GM23338 (cell line): ENCODE data around the gene ALG14.

Source experiments
- CREB1 ChIP-seq: fragments of 250-450 bp; sonication (Bioruptor Pico); IDR thresholded peaks from 2 replicates; pipeline ENCODE4 v1.5.0; 2020; ENCODE audit warnings: low read depth, mild to moderate bottlenecking, moderate library complexity
- EZH2 ChIP-seq: fragments of 200-600 bp; sonication (generic); IDR thresholded peaks from one replicate; pipeline ENCODE4 v1.8.0; 2017; ENCODE audit warnings: antibody characterized with exemption, mild to moderate bottlenecking, low read depth; ENCODE audit not compliant: unreplicated experiment
- EZH2phosphoT487 ChIP-seq: fragments of 200-600 bp; sonication (generic); IDR thresholded peaks from one replicate; pipeline ENCODE4 v1.8.1; 2018; ENCODE audit warnings: antibody characterized with exemption; ENCODE audit not compliant: unreplicated experiment
- JUNB ChIP-seq: IDR thresholded peaks from one replicate; pipeline ENCODE4 v1.6.1; 2016; ENCODE audit warnings: antibody characterized with exemption; ENCODE audit not compliant: unreplicated experiment
- NANOG ChIP-seq: IDR thresholded peaks from 2 replicates; pipeline ENCODE4 v1.6.1; 2016; ENCODE audit warnings: antibody characterized with exemption, borderline replicate concordance
- POLR2AphosphoS5 ChIP-seq: IDR thresholded peaks from 2 replicates; pipeline ENCODE4 v1.6.1; 2016; ENCODE audit warnings: antibody characterized with exemption, low read depth
- STAT1 ChIP-seq: IDR thresholded peaks from one replicate; pipeline ENCODE4 v1.6.1; 2016; ENCODE audit warnings: antibody characterized with exemption; ENCODE audit not compliant: unreplicated experiment
- ZNF331 ChIP-seq: fragments of 250-450 bp; sonication (Bioruptor Pico); IDR thresholded peaks from 2 replicates; pipeline ENCODE4 v1.5.0; 2020; ENCODE audit warnings: low read depth, mild to moderate bottlenecking, moderate library complexity
- TF ChIP-seq, protein P1 (sequence below), 2 experiments: fragments of 200-600 bp in 1 of 2; sonication (generic) in 1 of 2; conservative IDR thresholded peaks; 2 replicates each; pipeline versions ENCODE4 v1.5.1 to v1.6.1; 2016 to 2017; ENCODE audit warnings: antibody characterized with exemption in 2 of 2, low read depth in 2 of 2, mild to moderate bottlenecking in 2 of 2, moderate library complexity in 1 of 2
- TF ChIP-seq, protein P2 (sequence below): IDR thresholded peaks from one replicate; pipeline ENCODE4 v1.6.1; 2018; ENCODE audit warnings: antibody characterized with exemption; ENCODE audit not compliant: unreplicated experiment

DNA sequence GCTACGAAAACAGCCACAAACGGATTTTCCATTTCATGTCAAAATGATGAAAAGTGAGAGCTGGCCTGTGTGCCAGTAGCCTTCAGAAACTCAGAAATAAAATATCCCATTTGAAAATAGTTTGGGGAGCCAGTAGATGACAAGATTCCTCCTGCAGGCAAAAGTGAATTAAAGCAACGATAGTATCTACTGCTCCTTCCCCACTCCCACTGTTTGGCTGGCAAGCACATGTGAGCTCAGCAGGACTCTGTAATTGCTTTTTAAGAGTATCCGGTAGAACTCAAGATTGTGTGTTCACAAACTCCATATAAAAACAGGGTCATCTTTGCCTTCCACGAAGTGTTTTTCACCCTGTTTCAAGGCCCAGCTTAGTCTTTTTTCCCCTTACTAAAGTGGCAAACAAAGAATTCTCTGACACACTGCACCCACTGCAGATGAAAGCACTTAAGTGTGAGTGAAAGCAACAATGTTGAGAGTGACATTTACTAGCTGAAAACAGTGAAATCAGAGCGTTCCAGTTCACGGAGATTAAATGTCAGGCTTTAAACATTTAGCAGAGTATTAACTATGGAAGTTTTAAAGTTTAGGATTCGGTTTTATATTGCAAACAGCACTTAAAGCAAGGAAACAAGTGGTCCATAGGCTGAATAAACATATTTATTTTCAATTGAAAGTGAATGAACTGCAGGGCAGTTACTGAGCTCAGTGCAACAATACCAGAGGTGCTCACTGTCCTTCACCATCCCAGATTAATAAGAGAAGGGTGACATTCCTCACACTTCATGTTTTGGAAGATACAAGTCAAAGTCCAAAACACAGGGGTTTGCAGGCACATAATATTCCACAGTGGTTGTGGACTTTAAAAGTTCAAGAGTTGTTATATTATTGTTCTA, 70.0 kb downstream of the ALG14 start:
- TF ChIP-seq, protein P1, sequence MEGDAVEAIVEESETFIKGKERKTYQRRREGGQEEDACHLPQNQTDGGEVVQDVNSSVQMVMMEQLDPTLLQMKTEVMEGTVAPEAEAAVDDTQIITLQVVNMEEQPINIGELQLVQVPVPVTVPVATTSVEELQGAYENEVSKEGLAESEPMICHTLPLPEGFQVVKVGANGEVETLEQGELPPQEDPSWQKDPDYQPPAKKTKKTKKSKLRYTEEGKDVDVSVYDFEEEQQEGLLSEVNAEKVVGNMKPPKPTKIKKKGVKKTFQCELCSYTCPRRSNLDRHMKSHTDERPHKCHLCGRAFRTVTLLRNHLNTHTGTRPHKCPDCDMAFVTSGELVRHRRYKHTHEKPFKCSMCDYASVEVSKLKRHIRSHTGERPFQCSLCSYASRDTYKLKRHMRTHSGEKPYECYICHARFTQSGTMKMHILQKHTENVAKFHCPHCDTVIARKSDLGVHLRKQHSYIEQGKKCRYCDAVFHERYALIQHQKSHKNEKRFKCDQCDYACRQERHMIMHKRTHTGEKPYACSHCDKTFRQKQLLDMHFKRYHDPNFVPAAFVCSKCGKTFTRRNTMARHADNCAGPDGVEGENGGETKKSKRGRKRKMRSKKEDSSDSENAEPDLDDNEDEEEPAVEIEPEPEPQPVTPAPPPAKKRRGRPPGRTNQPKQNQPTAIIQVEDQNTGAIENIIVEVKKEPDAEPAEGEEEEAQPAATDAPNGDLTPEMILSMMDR (conservative IDR thresholded peaks at IDR 0.05; ENCODE audit: low read depth in 2 of 2), result no peak
- TF ChIP-seq CREB1 (CRISPR knock-in tag), result no peak
- TF ChIP-seq POLR2AphosphoS5, result no peak
- no peak for TF ChIP-seq EZH2
- TF ChIP-seq, protein P2, sequence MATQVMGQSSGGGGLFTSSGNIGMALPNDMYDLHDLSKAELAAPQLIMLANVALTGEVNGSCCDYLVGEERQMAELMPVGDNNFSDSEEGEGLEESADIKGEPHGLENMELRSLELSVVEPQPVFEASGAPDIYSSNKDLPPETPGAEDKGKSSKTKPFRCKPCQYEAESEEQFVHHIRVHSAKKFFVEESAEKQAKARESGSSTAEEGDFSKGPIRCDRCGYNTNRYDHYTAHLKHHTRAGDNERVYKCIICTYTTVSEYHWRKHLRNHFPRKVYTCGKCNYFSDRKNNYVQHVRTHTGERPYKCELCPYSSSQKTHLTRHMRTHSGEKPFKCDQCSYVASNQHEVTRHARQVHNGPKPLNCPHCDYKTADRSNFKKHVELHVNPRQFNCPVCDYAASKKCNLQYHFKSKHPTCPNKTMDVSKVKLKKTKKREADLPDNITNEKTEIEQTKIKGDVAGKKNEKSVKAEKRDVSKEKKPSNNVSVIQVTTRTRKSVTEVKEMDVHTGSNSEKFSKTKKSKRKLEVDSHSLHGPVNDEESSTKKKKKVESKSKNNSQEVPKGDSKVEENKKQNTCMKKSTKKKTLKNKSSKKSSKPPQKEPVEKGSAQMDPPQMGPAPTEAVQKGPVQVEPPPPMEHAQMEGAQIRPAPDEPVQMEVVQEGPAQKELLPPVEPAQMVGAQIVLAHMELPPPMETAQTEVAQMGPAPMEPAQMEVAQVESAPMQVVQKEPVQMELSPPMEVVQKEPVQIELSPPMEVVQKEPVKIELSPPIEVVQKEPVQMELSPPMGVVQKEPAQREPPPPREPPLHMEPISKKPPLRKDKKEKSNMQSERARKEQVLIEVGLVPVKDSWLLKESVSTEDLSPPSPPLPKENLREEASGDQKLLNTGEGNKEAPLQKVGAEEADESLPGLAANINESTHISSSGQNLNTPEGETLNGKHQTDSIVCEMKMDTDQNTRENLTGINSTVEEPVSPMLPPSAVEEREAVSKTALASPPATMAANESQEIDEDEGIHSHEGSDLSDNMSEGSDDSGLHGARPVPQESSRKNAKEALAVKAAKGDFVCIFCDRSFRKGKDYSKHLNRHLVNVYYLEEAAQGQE, result no peak
- no peak for TF ChIP-seq ZNF331
- no peak for TF ChIP-seq NANOG
- TF ChIP-seq STAT1, result no peak
- no peak for TF ChIP-seq JUNB
- no peak for TF ChIP-seq EZH2phosphoT487
